ENCODE measurements around the gene SAFB2. TPM values are rescaled to one million over a fixed set of nuclear protein-coding genes. Genes with fewer than 3 reads are reported as not detected.

The SAFB2 gene
- total RNA-seq, 1 donor from 2014 or later: 43.7 TPM

GRCh38 chr19:5588906-5589676, 33.5 kb downstream of the SAFB2 start:
- intact Hi-C loops (cut with DNase I): no loop called here
- ATAC-seq (no peak), DNase-seq (ENCODE audit: missing footprints) (no peak)

- ATAC-seq (no peak), DNase-seq (ENCODE audit: missing footprints) (no peak)
- intact Hi-C loops (cut with DNase I): no loop called here
These were observed 34.1 kb downstream of the SAFB2 start for GRCh38 chr19:5588441-5588840.

GRCh38 chr19:5587661-5588060, 34.9 kb downstream of the SAFB2 start:
- DNase-seq (ENCODE audit: missing footprints) (no peak), ATAC-seq (no peak)
- intact Hi-C loops (cut with DNase I): no loop called here

- DNase-seq (ENCODE audit: missing footprints): no peak
- no peak for ATAC-seq
- intact Hi-C loops (cut with DNase I): no loop called here
These were observed 35.5 kb downstream of the SAFB2 start for GRCh38 chr19:5587071-5587455.

- ATAC-seq: no peak
- no peak for DNase-seq (ENCODE audit: missing footprints)
- intact Hi-C loops (cut with DNase I): no loop called here
These were observed 36.1 kb downstream of the SAFB2 start for GRCh38 chr19:5586300-5587070.

GRCh38 chr19:5585461-5586299, 36.9 kb downstream of the SAFB2 start:
- intact Hi-C loops (cut with DNase I): no loop called here
- no peak for DNase-seq (ENCODE audit: missing footprints)
- peak; percentile 50 for ATAC-seq

GRCh38 chr19:5580161-5580571, 42.4 kb downstream of the SAFB2 start:
- ATAC-seq (no peak), DNase-seq (ENCODE audit: missing footprints) (no peak)
- intact Hi-C loops (cut with DNase I): no loop called here

GRCh38 chr19:5579697-5580096, 42.9 kb downstream of the SAFB2 start:
- DNase-seq (ENCODE audit: missing footprints) (no peak), ATAC-seq (no peak)
- intact Hi-C loops (cut with DNase I): no loop called here

- ATAC-seq (no peak), DNase-seq (ENCODE audit: missing footprints) (no peak)
- intact Hi-C loops (cut with DNase I): no loop called here
These were observed 43.3 kb downstream of the SAFB2 start for GRCh38 chr19:5579286-5579685.

- ATAC-seq: peak; percentile 72
- peak; percentile 84 for DNase-seq (ENCODE audit: missing footprints)
- intact Hi-C loops (cut with DNase I): loop anchor here (1.0 kb wide), 1 partner anchor 529 kb away; no protein-coding TSS in a partner anchor
These were observed 44.3 kb downstream of the SAFB2 start for GRCh38 chr19:5578097-5578846.

- DNase-seq (ENCODE audit: missing footprints) (no peak), ATAC-seq (no peak)
- intact Hi-C loops (cut with DNase I): no loop called here
These were observed 47.0 kb downstream of the SAFB2 start for GRCh38 chr19:5575590-5575989.

- no peak for DNase-seq (ENCODE audit: missing footprints)
- intact Hi-C loops (cut with DNase I): no loop called here
- ATAC-seq: no peak
These were observed 49.9 kb downstream of the SAFB2 start for GRCh38 chr19:5572556-5573286.

GRCh38 chr19:5571777-5572176, 50.8 kb downstream of the SAFB2 start:
- intact Hi-C loops (cut with DNase I): no loop called here
- DNase-seq (ENCODE audit: missing footprints): no peak
- ATAC-seq: no peak

GRCh38 chr19:5567970-5568407, 54.6 kb downstream of the SAFB2 start:
- intact Hi-C loops (cut with DNase I): no loop called here
- no peak for ATAC-seq
- DNase-seq (ENCODE audit: missing footprints): no peak

- DNase-seq (ENCODE audit: missing footprints) (no peak), ATAC-seq (no peak)
- intact Hi-C loops (cut with DNase I): no loop called here
These were observed 55.1 kb downstream of the SAFB2 start, which contains the start of gene TINCR for GRCh38 chr19:5567360-5567969. TINCR (minus strand) TSS chr19:5567953.

- intact Hi-C loops (cut with DNase I): no loop called here
- no peak for DNase-seq (ENCODE audit: missing footprints)
- no peak for ATAC-seq
These were observed 57.6 kb downstream of the SAFB2 start for GRCh38 chr19:5564930-5565329.

- intact Hi-C loops (cut with DNase I): no loop called here
- no peak for ATAC-seq
- no peak for DNase-seq (ENCODE audit: missing footprints)
These were observed 58.5 kb downstream of the SAFB2 start for GRCh38 chr19:5563935-5564612.
